ENCODE measurements around the gene HMSD.

GRCh38 chr18:63999871-64000270, 50.8 kb downstream of the HMSD start:
- TF ChIP-seq, protein P1, sequence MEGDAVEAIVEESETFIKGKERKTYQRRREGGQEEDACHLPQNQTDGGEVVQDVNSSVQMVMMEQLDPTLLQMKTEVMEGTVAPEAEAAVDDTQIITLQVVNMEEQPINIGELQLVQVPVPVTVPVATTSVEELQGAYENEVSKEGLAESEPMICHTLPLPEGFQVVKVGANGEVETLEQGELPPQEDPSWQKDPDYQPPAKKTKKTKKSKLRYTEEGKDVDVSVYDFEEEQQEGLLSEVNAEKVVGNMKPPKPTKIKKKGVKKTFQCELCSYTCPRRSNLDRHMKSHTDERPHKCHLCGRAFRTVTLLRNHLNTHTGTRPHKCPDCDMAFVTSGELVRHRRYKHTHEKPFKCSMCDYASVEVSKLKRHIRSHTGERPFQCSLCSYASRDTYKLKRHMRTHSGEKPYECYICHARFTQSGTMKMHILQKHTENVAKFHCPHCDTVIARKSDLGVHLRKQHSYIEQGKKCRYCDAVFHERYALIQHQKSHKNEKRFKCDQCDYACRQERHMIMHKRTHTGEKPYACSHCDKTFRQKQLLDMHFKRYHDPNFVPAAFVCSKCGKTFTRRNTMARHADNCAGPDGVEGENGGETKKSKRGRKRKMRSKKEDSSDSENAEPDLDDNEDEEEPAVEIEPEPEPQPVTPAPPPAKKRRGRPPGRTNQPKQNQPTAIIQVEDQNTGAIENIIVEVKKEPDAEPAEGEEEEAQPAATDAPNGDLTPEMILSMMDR (IDR thresholded peaks at IDR 0.05; ENCODE audit: poor library complexity), result no peak
- TF ChIP-seq EZH2 (IDR thresholded peaks at IDR 0.05; ENCODE audit: borderline replicate concordance), result no peak

All from hepatocyte (in vitro differentiated cells).